DND-41 (cell line): ENCODE data around the gene NHERF2.

ENCODE experiments used
- ATAC-seq: fragments of 200-7000 bp; cut with Tn5 transposase; 3 replicates; pipeline ENCODE4 v1.9.1; 2021; ENCODE audit warnings: low read depth; ENCODE audit not compliant: insufficient read depth
- DNase-seq: peaks from one replicate; pipeline ENCODE4 v3.0.0-alpha.2; 2020
- H2AFZ ChIP-seq: 2 replicates; pipeline ENCODE4 v1.6.0; 2012; ENCODE audit warnings: low read depth, low read length
- H3K27ac ChIP-seq: 2 replicates; pipeline ENCODE4 v1.5.1; 2012; ENCODE audit warnings: low read length, inconsistent platforms
- H3K27me3 ChIP-seq: fragments of 200-600 bp; sonication (generic); 2 replicates; pipeline ENCODE4 v1.6.0; 2012; ENCODE audit warnings: low read length, mild to moderate bottlenecking, inconsistent platforms; ENCODE audit not compliant: insufficient read depth, poor library complexity
- H3K36me3 ChIP-seq: 2 replicates; pipeline ENCODE4 v1.5.1; 2012; ENCODE audit warnings: low read length, inconsistent platforms; ENCODE audit not compliant: insufficient read depth
- H3K4me1 ChIP-seq: 2 replicates; pipeline ENCODE4 v1.5.1; 2012; ENCODE audit warnings: mild to moderate bottlenecking, low read length; ENCODE audit not compliant: insufficient read depth
- H3K4me2 ChIP-seq: 2 replicates; pipeline ENCODE4 v1.6.0; 2012; ENCODE audit warnings: mild to moderate bottlenecking, moderate library complexity, low read length, inconsistent platforms; ENCODE audit not compliant: insufficient read depth
- H3K4me3 ChIP-seq, 2 experiments: fragments of 200-600 bp in 1 of 2; shearing (Covaris generic) in 1 of 2; 2 replicates each; pipeline ENCODE4 v1.5.1; 2012 to 2016; ENCODE audit warnings: inconsistent platforms in 2 of 2, low read length in 2 of 2, mild to moderate bottlenecking in 2 of 2, low read depth in 1 of 2, moderate library complexity in 1 of 2
- H3K79me2 ChIP-seq: 2 replicates; pipeline ENCODE4 v1.6.0; 2012; ENCODE audit warnings: low read length, inconsistent platforms; ENCODE audit not compliant: insufficient read depth
- H3K9ac ChIP-seq: 2 replicates; pipeline ENCODE4 v1.6.0; 2012; ENCODE audit warnings: low read depth, mild to moderate bottlenecking, inconsistent platforms, low read length, moderate library complexity
- H3K9me3 ChIP-seq: 2 replicates; pipeline ENCODE4 v1.5.1; 2012; ENCODE audit warnings: low read length, moderate library complexity, mild to moderate bottlenecking, inconsistent platforms; ENCODE audit not compliant: insufficient read depth, severe bottlenecking
- H4K20me1 ChIP-seq: 2 replicates; pipeline ENCODE4 v1.6.0; 2012; ENCODE audit warnings: low read length; ENCODE audit not compliant: insufficient read depth
- CTCF ChIP-seq: IDR thresholded peaks from 2 replicates; pipeline ENCODE4 v1.5.1; 2012; ENCODE audit warnings: borderline replicate concordance, low read length, moderate library complexity, mild to moderate bottlenecking; ENCODE audit not compliant: poor library complexity, severe bottlenecking; ENCODE audit errors: extremely low read depth
- EZH2 ChIP-seq: IDR thresholded peaks from 3 replicates; pipeline ENCODE4 v1.6.1; 2012; ENCODE audit warnings: borderline replicate concordance, low read depth, mild to moderate bottlenecking, moderate library complexity, low read length, inconsistent platforms; ENCODE audit not compliant: severe bottlenecking

Gene NHERF2

GRCh38 chr16:2035431-2036199 is 8.9 kb downstream of the NHERF2 start:
- TF ChIP-seq CTCF: no peak
- TF ChIP-seq EZH2: no peak
- no peaks in the 10 kb centered on the region for H3K27me3 ChIP-seq
- no peaks in the 10 kb centered on the region for H3K9me3 ChIP-seq
- H3K27ac ChIP-seq: no peak overlapping the region
- no peaks in the 10 kb centered on the region for H3K36me3 ChIP-seq
- ATAC-seq: no peak
- no peaks in the 10 kb centered on the region for H3K79me2 ChIP-seq
- 0 out of 2 replicates have a peak, but pooled peaks cover 3% of the 10 kb centered on the region for H4K20me1 ChIP-seq
- no peaks in the 10 kb centered on the region for H3K4me1 ChIP-seq
- DNase-seq: no peak
- no peak overlapping the region for H3K4me2 ChIP-seq
- no peak overlapping the region for H3K4me3 ChIP-seq
- H2AFZ ChIP-seq: no peak overlapping the region
- no peak overlapping the region for H3K9ac ChIP-seq

GRCh38 chr16:2036200-2036966 is 9.7 kb downstream of the NHERF2 start:
- no peaks in the 10 kb centered on the region for H3K79me2 ChIP-seq
- no peaks in the 10 kb centered on the region for H3K27me3 ChIP-seq
- no peak overlapping the region for H3K4me3 ChIP-seq
- no peak for TF ChIP-seq CTCF
- TF ChIP-seq EZH2: no peak
- 0 out of 2 replicates have a peak, but pooled peaks cover 3% of the 10 kb centered on the region for H4K20me1 ChIP-seq
- DNase-seq: no peak
- no peak overlapping the region for H3K4me2 ChIP-seq
- H3K36me3 ChIP-seq: no peaks in the 10 kb centered on the region
- no peaks in the 10 kb centered on the region for H3K9me3 ChIP-seq
- no peak overlapping the region for H3K9ac ChIP-seq
- no peak overlapping the region for H3K27ac ChIP-seq
- H3K4me1 ChIP-seq: no peaks in the 10 kb centered on the region
- ATAC-seq: no peak
- no peak overlapping the region for H2AFZ ChIP-seq

GRCh38 chr16:2037115-2037514 is 10.4 kb downstream of the NHERF2 start:
- Histone ChIP-seq H3K27ac (no peak overlapping the region), H3K36me3 (no peaks in the 10 kb centered on the region), H3K79me2 (no peaks in the 10 kb centered on the region), H3K4me2 (no peak overlapping the region), H3K4me3 (no peak overlapping the region), H3K4me1 (no peaks in the 10 kb centered on the region), H3K9me3 (no peaks in the 10 kb centered on the region), H3K27me3 (no peaks in the 10 kb centered on the region), H3K9ac (no peak overlapping the region), H2AFZ (no peak overlapping the region), H4K20me1 (0 out of 2 replicates have a peak, but pooled peaks cover 3% of the 10 kb centered on the region)
- no peak for ATAC-seq
- TF ChIP-seq EZH2 (no peak), CTCF (no peak)
- DNase-seq: no peak
